Subcutaneous adipose tissue (tissue), 4 donors: ENCODE results near the gene ABCG8. TPM values are rescaled to one million over a fixed set of nuclear protein-coding genes. Genes with fewer than 3 reads are reported as not detected.

Experiments used
- CTCF ChIP-seq: fragments of 450-650 bp; IDR thresholded peaks from one replicate; pipeline ENCODE4 v1.5.1; 2016; ENCODE audit warnings: low read depth, mild to moderate bottlenecking, control low read depth, antibody characterized with exemption, moderate library complexity
- total RNA-seq, 4 donors: library from RNA; depleted of rRNA; stranded (reverse); fragments of >200 nt; gene quantifications; one replicate each; pipeline ENCODE4 v1.1.0, GENCODE V29; 2016

Gene ABCG8
- total RNA-seq, 4 donors from 2014 or later = 0.19 TPM; not detected in 3

- no peak for TF ChIP-seq CTCF
These were observed 1.2 kb downstream of the ABCG8 start for GRCh38 chr2:43839776-43840564.

GRCh38 chr2:43840965-43841364 lies 2.2 kb downstream of the ABCG8 start:
- TF ChIP-seq CTCF = no peak

- no peak for TF ChIP-seq CTCF
These were observed 3.4 kb downstream of the ABCG8 start for GRCh38 chr2:43841949-43842865.

- TF ChIP-seq CTCF = no peak
These were observed 4.1 kb downstream of the ABCG8 start for GRCh38 chr2:43842866-43843226.

GRCh38 chr2:43845181-43845580 lies 6.4 kb downstream of the ABCG8 start:
- TF ChIP-seq CTCF = no peak

GRCh38 chr2:43846140-43846793 lies 7.5 kb downstream of the ABCG8 start:
- TF ChIP-seq CTCF = no peak

- TF ChIP-seq CTCF = no peak
These were observed 9.4 kb downstream of the ABCG8 start for GRCh38 chr2:43848214-43848613.
